Esophagus muscularis mucosa (tissue), 4 donors: ENCODE measurements around the gene TAS1R1. TPM values are rescaled to one million over a fixed set of nuclear protein-coding genes. Genes with fewer than 3 reads are reported as not detected.
A peak's percentile ranks its signal among the peaks of the same experiment; 100 is the strongest.

Experiments used
- DNase-seq: peaks from one replicate; pipeline ENCODE4 v3.0.0-alpha.2; 2017; ENCODE audit errors: extremely low spot score
- H3K27ac ChIP-seq, 4 donors: fragments of 200-600 bp; sonication (generic); replicated peaks in 1 of 4; 1 replicate in 3 of 4; 2 replicates in 1 of 4; pipeline ENCODE4 v1.5.1; 2016 to 2019; ENCODE audit warnings: mild to moderate bottlenecking in 1 of 4
- H3K27me3 ChIP-seq, 4 donors: fragments of 200-600 bp; sonication (generic); one replicate each; pipeline versions ENCODE4 v1.5.1 to v1.6.0; 2016 to 2019
- H3K36me3 ChIP-seq, 4 donors: fragments of 200-600 bp; sonication (generic); one replicate each; pipeline ENCODE4 v1.5.1; 2016 to 2019
- H3K4me1 ChIP-seq, 4 donors: fragments of 200-600 bp; sonication (generic); one replicate each; pipeline ENCODE4 v1.5.1; 2016 to 2019
- H3K4me3 ChIP-seq, 4 donors: fragments of 200-600 bp; sonication (generic); 1 replicate in 2 of 4; 2 replicates in 2 of 4; pipeline ENCODE4 v1.5.1; 2016 to 2019; ENCODE audit warnings: mild to moderate bottlenecking in 4 of 4, moderate library complexity in 1 of 4
- H3K9me3 ChIP-seq, 4 donors: fragments of 200-600 bp; sonication (generic); 1 replicate in 3 of 4; 2 replicates in 1 of 4; pipeline ENCODE4 v1.5.1; 2016 to 2019
- EP300 ChIP-seq: sonication (generic); formaldehyde crosslinking; IDR thresholded peaks from one replicate; pipeline ENCODE4 v1.6.1; 2017; ENCODE audit warnings: antibody characterized with exemption
- POLR2A ChIP-seq: fragments of 450-650 bp; IDR thresholded peaks from one replicate; pipeline ENCODE4 v1.6.1; 2017; ENCODE audit warnings: antibody characterized with exemption, moderate library complexity, mild to moderate bottlenecking, low read depth
- POLR2AphosphoS5 ChIP-seq, 2 donors: sonication (generic); formaldehyde crosslinking; IDR thresholded peaks; one replicate each; pipeline ENCODE4 v1.6.1; 2017; ENCODE audit warnings: antibody characterized with exemption in 2 of 2
- WGBS: methylation state at CpG from one replicate; pipeline ENCODE4 v1.1.5; 2018; 5-methylcytosine and 5-hydroxymethylcytosine counted together
- intact Hi-C: fragments of 100-400 bp; cut with DNase I; formaldehyde crosslinking; loops from one replicate; pipeline ENCODE4 v1.15.1; 2023
- total RNA-seq, 4 donors: library from RNA; depleted of rRNA; stranded (reverse); fragments of >200 nt; gene quantifications; one replicate each; pipeline versions ENCODE4 v1.1.0 to v1.2.1, GENCODE V29; 2016
- TF ChIP-seq, protein P1 (sequence below), 3 experiments: fragments of 200-600 bp in 2 of 3; fragments of 450-650 bp in 1 of 3; sonication (generic) in 2 of 3; IDR thresholded peaks; one replicate each; pipeline ENCODE4 v1.5.1; 2017 to 2019; ENCODE audit warnings: antibody characterized with exemption in 3 of 3, mild to moderate bottlenecking in 2 of 3, moderate library complexity in 1 of 3

TAS1R1 gene
- total RNA-seq, 4 donors from 2014 or later = not detected

DNA sequence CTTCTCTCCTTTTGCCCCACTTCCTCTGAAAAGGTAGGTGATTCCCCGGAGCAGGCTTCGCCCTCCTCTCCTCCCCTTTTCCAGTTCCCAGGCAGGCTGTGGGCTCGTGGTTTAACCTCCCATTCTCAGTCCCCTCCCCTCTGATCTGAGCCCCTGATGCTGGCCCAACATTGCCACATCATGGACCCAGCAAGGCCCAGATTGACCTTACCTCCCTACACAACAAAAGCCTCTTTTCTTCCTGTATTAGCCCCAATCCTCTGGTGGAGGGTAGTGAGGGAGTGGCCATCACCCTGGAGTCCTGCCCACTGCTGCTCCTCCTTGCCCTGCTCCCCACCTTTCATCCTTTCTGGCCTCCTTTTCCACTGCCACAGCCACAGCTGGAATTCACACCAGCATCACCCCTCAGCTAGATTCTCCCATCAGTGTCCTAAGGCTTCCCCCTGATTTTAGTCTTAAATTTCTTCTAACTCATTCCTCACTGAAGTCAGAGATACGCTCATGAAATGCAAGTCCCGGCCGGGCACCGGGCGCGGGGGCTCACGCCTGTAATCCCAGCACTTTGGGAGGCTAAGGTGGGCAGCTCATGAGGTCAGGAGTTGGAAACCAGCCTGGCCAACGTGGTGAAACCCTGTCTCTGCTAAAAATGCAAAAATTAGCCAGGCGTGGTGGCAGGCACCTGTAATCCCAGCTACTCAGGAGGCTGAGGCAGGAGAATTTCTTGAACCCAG, 17.7 kb downstream of the TAS1R1 start:
- WGBS = 63% methylated on average over 12 of the region's 12 CpGs
- Histone ChIP-seq H3K9me3 (peaks cover 0 to 6% (median 3%) of the 10 kb centered on the region in 4 donors), H3K4me1 (no peaks in the 10 kb centered on the region), H3K4me3 (no peak overlapping the region), H3K27me3 (no peaks in the 10 kb centered on the region), H3K27ac (no peak overlapping the region), H3K36me3 (no peaks in the 10 kb centered on the region)
- intact Hi-C loops = no loop called here
- DNase-seq = no peak
- TF ChIP-seq, protein P1, sequence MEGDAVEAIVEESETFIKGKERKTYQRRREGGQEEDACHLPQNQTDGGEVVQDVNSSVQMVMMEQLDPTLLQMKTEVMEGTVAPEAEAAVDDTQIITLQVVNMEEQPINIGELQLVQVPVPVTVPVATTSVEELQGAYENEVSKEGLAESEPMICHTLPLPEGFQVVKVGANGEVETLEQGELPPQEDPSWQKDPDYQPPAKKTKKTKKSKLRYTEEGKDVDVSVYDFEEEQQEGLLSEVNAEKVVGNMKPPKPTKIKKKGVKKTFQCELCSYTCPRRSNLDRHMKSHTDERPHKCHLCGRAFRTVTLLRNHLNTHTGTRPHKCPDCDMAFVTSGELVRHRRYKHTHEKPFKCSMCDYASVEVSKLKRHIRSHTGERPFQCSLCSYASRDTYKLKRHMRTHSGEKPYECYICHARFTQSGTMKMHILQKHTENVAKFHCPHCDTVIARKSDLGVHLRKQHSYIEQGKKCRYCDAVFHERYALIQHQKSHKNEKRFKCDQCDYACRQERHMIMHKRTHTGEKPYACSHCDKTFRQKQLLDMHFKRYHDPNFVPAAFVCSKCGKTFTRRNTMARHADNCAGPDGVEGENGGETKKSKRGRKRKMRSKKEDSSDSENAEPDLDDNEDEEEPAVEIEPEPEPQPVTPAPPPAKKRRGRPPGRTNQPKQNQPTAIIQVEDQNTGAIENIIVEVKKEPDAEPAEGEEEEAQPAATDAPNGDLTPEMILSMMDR (IDR thresholded peaks at IDR 0.05) = no peak
- TF ChIP-seq POLR2AphosphoS5 (IDR thresholded peaks at IDR 0.05) = no peak
- no peak for TF ChIP-seq POLR2A
- TF ChIP-seq EP300 = no peak

DNA sequence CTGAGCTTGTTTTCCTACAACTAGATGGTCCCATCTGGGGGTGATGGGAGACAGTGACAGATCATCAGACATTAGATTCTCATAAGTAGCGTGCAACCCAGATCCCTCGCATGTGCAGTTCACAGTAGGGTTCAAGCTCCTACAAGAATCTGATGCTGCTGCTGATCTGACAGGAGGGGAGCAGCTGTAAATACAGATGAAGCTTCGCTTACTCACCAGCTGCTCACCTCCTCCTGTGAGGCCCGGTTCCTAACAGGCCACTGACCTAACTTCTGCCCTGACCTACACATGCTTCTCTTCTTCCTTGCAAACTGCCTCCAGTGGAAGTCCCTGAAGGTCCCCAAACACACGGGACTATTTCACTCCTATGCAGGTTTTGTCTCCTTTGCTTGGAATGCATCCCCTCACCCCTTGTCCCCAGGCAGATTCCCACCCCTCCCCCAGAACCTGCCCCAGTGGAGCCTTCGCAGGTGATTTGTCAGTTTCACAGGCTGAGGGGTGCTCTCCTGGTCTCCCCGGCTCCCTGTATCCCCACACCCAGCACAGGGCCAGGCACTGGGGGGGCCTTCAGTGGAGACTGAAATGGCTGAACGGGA, 19.0 kb downstream of the TAS1R1 start:
- no peak overlapping the region for H3K4me3 ChIP-seq
- TF ChIP-seq, protein P1 (IDR thresholded peaks at IDR 0.05) = no peak
- TF ChIP-seq EP300 (no peak), POLR2AphosphoS5 (IDR thresholded peaks at IDR 0.05) (no peak), POLR2A (no peak)
- no peak for DNase-seq
- no peaks in the 10 kb centered on the region for H3K36me3 ChIP-seq
- no peaks in the 10 kb centered on the region for H3K27me3 ChIP-seq
- peaks cover 0 to 6% (median 3%) of the 10 kb centered on the region in 4 donors for H3K9me3 ChIP-seq
- intact Hi-C loops = no loop called here
- no peak overlapping the region for H3K27ac ChIP-seq
- H3K4me1 ChIP-seq = peaks cover 6 to 7% (median 7%) of the 10 kb centered on the region in 4 donors
- 66% methylated on average over 6 of the region's 8 CpGs for WGBS

DNA sequence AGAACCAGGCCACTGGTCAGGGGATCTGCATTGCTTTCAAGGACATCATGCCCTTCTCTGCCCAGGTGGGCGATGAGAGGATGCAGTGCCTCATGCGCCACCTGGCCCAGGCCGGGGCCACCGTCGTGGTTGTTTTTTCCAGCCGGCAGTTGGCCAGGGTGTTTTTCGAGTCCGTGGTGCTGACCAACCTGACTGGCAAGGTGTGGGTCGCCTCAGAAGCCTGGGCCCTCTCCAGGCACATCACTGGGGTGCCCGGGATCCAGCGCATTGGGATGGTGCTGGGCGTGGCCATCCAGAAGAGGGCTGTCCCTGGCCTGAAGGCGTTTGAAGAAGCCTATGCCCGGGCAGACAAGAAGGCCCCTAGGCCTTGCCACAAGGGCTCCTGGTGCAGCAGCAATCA, 19.7 kb downstream of the TAS1R1 start:
- WGBS = 84% methylated on average over 8 of the region's 14 CpGs
- intact Hi-C loops = loop anchor here (5.0 kb wide), 1 partner anchor 52 kb away; no protein-coding TSS in a partner anchor

DNA sequence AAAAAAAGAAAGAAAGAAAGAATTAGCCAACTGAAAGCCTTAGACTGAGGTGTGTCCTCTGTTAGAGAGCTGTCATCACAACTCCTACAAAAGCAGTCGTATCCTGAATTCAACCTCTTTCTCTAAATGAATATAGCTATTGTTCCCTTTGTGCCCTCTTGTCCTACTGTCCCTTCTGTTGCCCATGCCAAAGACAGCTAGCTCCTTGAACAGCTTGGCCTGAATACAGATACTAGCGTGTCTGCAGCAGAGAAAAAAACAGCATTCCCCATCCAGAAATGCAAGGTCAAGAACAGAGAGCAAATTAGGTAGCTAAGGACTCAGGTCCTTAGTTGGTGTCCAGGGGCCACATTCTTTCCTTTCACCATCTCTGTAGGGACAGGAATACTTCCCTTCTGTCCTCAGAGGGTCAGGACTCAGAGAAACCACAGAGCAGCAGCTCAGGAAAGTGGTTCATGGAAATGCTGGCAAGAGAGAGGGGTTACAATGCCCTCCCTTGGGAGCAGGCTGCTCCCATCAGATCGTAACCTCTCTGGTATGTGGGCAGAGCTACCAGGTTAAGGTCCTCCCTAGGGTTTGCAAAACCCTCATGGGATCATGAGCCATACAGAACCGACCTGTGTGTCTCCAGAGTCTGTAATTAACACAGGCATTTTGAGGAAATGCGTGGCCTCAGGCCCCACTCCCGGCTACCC, 22.9 kb downstream of the TAS1R1 start:
- H3K27ac ChIP-seq = peak overlapping the region; percentile 95 to 98 (median 97)
- no peaks in the 10 kb centered on the region for H3K36me3 ChIP-seq
- H3K4me3 ChIP-seq = no peak overlapping the region
- TF ChIP-seq POLR2AphosphoS5 (IDR thresholded peaks at IDR 0.05) (no peak), EP300 (no peak), POLR2A (no peak)
- TF ChIP-seq, protein P1 (IDR thresholded peaks at IDR 0.05) = no peak
- no peak for DNase-seq
- intact Hi-C loops = loop anchor here (2.0 to 5.0 kb wide), 2 partner anchors 23 to 49 kb away; partner anchors contain the start of genes NOL9 and TAS1R1
- H3K27me3 ChIP-seq = no peaks in the 10 kb centered on the region
- no peaks in the 10 kb centered on the region for H3K9me3 ChIP-seq
- WGBS = 84% methylated on average over 5 of the region's 6 CpGs
- peaks cover 32 to 39% (median 38%) of the 10 kb centered on the region in 4 donors for H3K4me1 ChIP-seq

More for the DNA sequence above, 19.7 kb downstream of the TAS1R1 start:
- no peaks in the 10 kb centered on the region for H3K36me3 ChIP-seq
- H3K4me3 ChIP-seq = no peak overlapping the region
- no peak for DNase-seq
- no peak overlapping the region for H3K27ac ChIP-seq
- peaks cover 10 to 12% (median 12%) of the 10 kb centered on the region in 4 donors for H3K4me1 ChIP-seq
- no peak for TF ChIP-seq EP300
- no peak for TF ChIP-seq POLR2AphosphoS5 (IDR thresholded peaks at IDR 0.05)
- no peak for TF ChIP-seq POLR2A
- TF ChIP-seq, protein P1 (IDR thresholded peaks at IDR 0.05) = no peak
- H3K27me3 ChIP-seq = no peaks in the 10 kb centered on the region
- H3K9me3 ChIP-seq = peaks cover 0 to 6% (median 3%) of the 10 kb centered on the region in 4 donors
